Stomach (tissue), 4 donors: Measurements from ENCODE around the gene MED13L.

Experiments
- CTCF ChIP-seq, 7 experiments: fragments of 450-650 bp in 4 of 7; fragments of 200-600 bp in 3 of 7; sonication (generic) in 3 of 7; IDR thresholded peaks; one replicate each; pipeline ENCODE4 v1.5.1; 2016 to 2019; ENCODE audit warnings: antibody characterized with exemption in 7 of 7, control low read depth in 2 of 7, mild to moderate bottlenecking in 1 of 7
- POLR2A ChIP-seq, 4 donors: fragments of 450-650 bp; IDR thresholded peaks; one replicate each; pipeline ENCODE4 v1.6.1; 2016; ENCODE audit warnings: antibody characterized with exemption in 4 of 4, control low read depth in 2 of 4, mild to moderate bottlenecking in 1 of 4, moderate library complexity in 1 of 4
- POLR2AphosphoS5 ChIP-seq, 3 donors: sonication (generic); formaldehyde crosslinking; IDR thresholded peaks; one replicate each; pipeline ENCODE4 v1.6.1; 2016; ENCODE audit warnings: antibody characterized with exemption in 3 of 3

DNA sequence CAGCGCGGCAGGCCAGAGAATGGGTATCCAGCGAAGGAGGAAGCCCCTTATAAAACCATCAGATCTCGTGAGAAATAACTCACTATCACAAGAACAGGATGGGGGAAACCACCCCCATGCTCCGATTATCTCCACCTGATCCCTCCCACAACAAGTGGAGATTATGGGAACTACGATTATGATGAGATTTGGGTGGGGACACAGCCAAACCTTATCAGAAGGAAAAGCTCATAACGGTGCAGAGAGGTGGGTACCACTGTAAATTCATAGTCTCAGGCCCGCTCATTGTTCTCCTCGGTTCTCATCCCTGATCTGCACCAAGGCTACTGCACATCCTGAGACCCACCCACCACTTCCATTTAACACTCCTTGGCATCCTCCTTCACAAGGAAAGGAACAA, 326.5 kb downstream of the MED13L start:
- no peak for TF ChIP-seq POLR2A (IDR thresholded peaks at IDR 0.05)
- no peak for TF ChIP-seq CTCF (IDR thresholded peaks at IDR 0.05)
- TF ChIP-seq POLR2AphosphoS5 (IDR thresholded peaks at IDR 0.05), result no peak
